ENCODE data around the gene AUTS2. TPM values are rescaled to one million over a fixed set of nuclear protein-coding genes. Genes with fewer than 3 reads are reported as not detected.
A peak's percentile ranks its signal among the peaks of the same experiment; 100 is the strongest.

AUTS2 gene
- total RNA-seq = 10 to 100 TPM; 31.5 to 94.3 (median 81.3) TPM

DNA sequence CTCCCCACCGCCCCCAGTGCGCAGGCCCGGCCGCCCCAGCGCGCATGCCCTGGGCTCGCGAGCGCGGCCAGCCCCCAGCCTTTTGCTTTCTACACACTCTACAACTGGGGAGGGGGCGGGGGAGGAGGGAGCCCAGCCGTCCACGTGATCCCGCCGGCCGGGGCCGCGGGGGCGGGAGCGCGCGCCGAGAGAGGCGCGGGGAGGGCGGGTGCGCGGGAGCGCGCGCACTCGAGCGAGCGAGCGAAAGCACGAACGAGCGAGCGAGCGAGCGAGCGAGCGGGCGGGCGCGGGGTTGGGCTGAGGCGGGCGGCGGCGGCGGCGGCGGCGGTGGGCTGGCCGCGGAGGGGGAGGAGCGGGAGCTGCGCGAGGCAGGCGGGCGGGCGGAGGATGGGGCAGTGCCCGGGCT, at the start of gene AUTS2:
AUTS2 (plus strand) TSS at position 395 of the 406 bp plus-strand sequence. CDS start 1,179 bp downstream, outside the sequence.
- Histone ChIP-seq H3K4me3 (peak within 1 kb of the TSS; percentile 75 to 97 (median 87)), H3K4me1 (peaks cover 0 to 4% of the 10 kb centered on the region in 2 donors), H3K36me3 (no peaks in the 10 kb centered on the region), H3K27ac (peak within 1 kb of the TSS; percentile 93 to 98), H3K9me3 (no peaks in the 10 kb centered on the region), H3K27me3 (no peaks in the 10 kb centered on the region)
- TF ChIP-seq CTCF (IDR thresholded peaks at IDR 0.05) = no peak
- no peak for TF ChIP-seq POLR2AphosphoS5 (IDR thresholded peaks at IDR 0.05)
- TF ChIP-seq POLR2A (IDR thresholded peaks at IDR 0.05) = no peak
- peak; percentile 67 to 89 for DNase-seq (ENCODE audit: low spot score in 2 of 2)
- intact Hi-C loops (cut with DNase I; ENCODE audit: low total_unique reads) = no loop called here

GRCh38 chr7:69550991-69551390, 47.3 kb upstream of the AUTS2 start:
- H3K36me3 ChIP-seq = no peaks in the 10 kb centered on the region
- no peak overlapping the region for H3K27ac ChIP-seq
- H3K27me3 ChIP-seq = no peaks in the 10 kb centered on the region
- TF ChIP-seq CTCF (IDR thresholded peaks at IDR 0.05) (no peak), POLR2A (IDR thresholded peaks at IDR 0.05) (no peak), POLR2AphosphoS5 (IDR thresholded peaks at IDR 0.05) (no peak)
- intact Hi-C loops (cut with DNase I; ENCODE audit: low total_unique reads) = no loop called here
- no peaks in the 10 kb centered on the region for H3K4me1 ChIP-seq
- H3K4me3 ChIP-seq = no peak overlapping the region
- no peak for DNase-seq (ENCODE audit: low spot score in 2 of 2)
- H3K9me3 ChIP-seq = no peaks in the 10 kb centered on the region

- intact Hi-C loops (cut with DNase I; ENCODE audit: low total_unique reads) = no loop called here
- Histone ChIP-seq H3K9me3 (no peaks in the 10 kb centered on the region), H3K4me1 (no peaks in the 10 kb centered on the region), H3K27me3 (no peaks in the 10 kb centered on the region), H3K4me3 (no peak overlapping the region), H3K27ac (no peak overlapping the region), H3K36me3 (no peaks in the 10 kb centered on the region)
- no peak for DNase-seq (ENCODE audit: low spot score in 2 of 2)
- no peak for TF ChIP-seq CTCF (IDR thresholded peaks at IDR 0.05)
- no peak for TF ChIP-seq POLR2A (IDR thresholded peaks at IDR 0.05)
- TF ChIP-seq POLR2AphosphoS5 (IDR thresholded peaks at IDR 0.05) = no peak
Observed at GRCh38 chr7:69553190-69553589, 45.1 kb upstream of the AUTS2 start.

GRCh38 chr7:69561266-69561960, 36.9 kb upstream of the AUTS2 start:
- Histone ChIP-seq H3K4me3 (no peak overlapping the region), H3K27me3 (no peaks in the 10 kb centered on the region), H3K27ac (no peak overlapping the region), H3K9me3 (no peaks in the 10 kb centered on the region), H3K36me3 (no peaks in the 10 kb centered on the region), H3K4me1 (no peaks in the 10 kb centered on the region)
- no peak for DNase-seq (ENCODE audit: low spot score in 2 of 2)
- intact Hi-C loops (cut with DNase I; ENCODE audit: low total_unique reads) = no loop called here
- no peak for TF ChIP-seq CTCF (IDR thresholded peaks at IDR 0.05)
- TF ChIP-seq POLR2A (IDR thresholded peaks at IDR 0.05) = no peak
- TF ChIP-seq POLR2AphosphoS5 (IDR thresholded peaks at IDR 0.05) = no peak

- no peak for TF ChIP-seq POLR2AphosphoS5 (IDR thresholded peaks at IDR 0.05)
- no peak for TF ChIP-seq POLR2A (IDR thresholded peaks at IDR 0.05)
- TF ChIP-seq CTCF (IDR thresholded peaks at IDR 0.05) = no peak
- intact Hi-C loops (cut with DNase I; ENCODE audit: low total_unique reads) = no loop called here
- no peaks in the 10 kb centered on the region for H3K9me3 ChIP-seq
- no peak overlapping the region for H3K4me3 ChIP-seq
- no peaks in the 10 kb centered on the region for H3K27me3 ChIP-seq
- no peak for DNase-seq (ENCODE audit: low spot score in 2 of 2)
- no peaks in the 10 kb centered on the region for H3K36me3 ChIP-seq
- no peaks in the 10 kb centered on the region for H3K4me1 ChIP-seq
- H3K27ac ChIP-seq = no peak overlapping the region
Observed at GRCh38 chr7:69564454-69565417, 33.5 kb upstream of the AUTS2 start.

Data from breast epithelium (tissue), 4 donors.